HepG2 (cell line): ENCODE measurements around the gene ZCCHC3. TPM values are rescaled to one million over a fixed set of nuclear protein-coding genes. Genes with fewer than 3 reads are reported as not detected.

Source experiments
- ARNT2 ChIP-seq: sonication (generic); formaldehyde crosslinking; IDR thresholded peaks from 2 replicates; pipeline ENCODE4 v1.8.0; 2022; ENCODE audit warnings: mild to moderate bottlenecking, low read depth, missing genetic modification reagents, moderate library complexity
- ETV5 ChIP-seq: IDR thresholded peaks from 2 replicates; pipeline ENCODE4 v1.6.1; 2018; ENCODE audit warnings: missing biosample characterization, missing genetic modification reagents, inconsistent platforms, borderline replicate concordance
- KIAA2018 ChIP-seq: sonication (generic); formaldehyde crosslinking; IDR thresholded peaks from 2 replicates; pipeline ENCODE4 v1.5.0; 2020; ENCODE audit warnings: mild to moderate bottlenecking, missing genetic modification reagents, borderline replicate concordance
- MAFK ChIP-seq, 2 experiments: IDR thresholded peaks in 1 of 2; conservative IDR thresholded peaks in 1 of 2; 2 replicates each; pipeline ENCODE4 v1.6.1; 2011; ENCODE audit warnings: improper control_type of control experiment in 2 of 2, low read length in 2 of 2
- MAZ ChIP-seq, 2 experiments: sonication (generic) in 1 of 2; formaldehyde crosslinking in 1 of 2; IDR thresholded peaks; 2 replicates each; pipeline versions ENCODE4 v1.5.0 to v1.6.1; 2012 to 2020; ENCODE audit warnings: low read depth in 2 of 2, mild to moderate bottlenecking in 2 of 2, borderline replicate concordance in 1 of 2, improper control_type of control experiment in 1 of 2, low read length in 1 of 2, missing genetic modification reagents in 1 of 2, moderate library complexity in 1 of 2
- SIN3A ChIP-seq: IDR thresholded peaks from 2 replicates; pipeline ENCODE4 v1.6.1; 2011; ENCODE audit warnings: low read depth, mild to moderate bottlenecking, control low read depth, low read length, borderline replicate concordance
- SMAD1 ChIP-seq: sonication (generic); formaldehyde crosslinking; IDR thresholded peaks from 2 replicates; pipeline ENCODE4 v1.4.0; 2020; ENCODE audit warnings: missing genetic modification reagents, low read depth, mild to moderate bottlenecking, borderline replicate concordance
- STAT6 ChIP-seq: sonication (generic); formaldehyde crosslinking; IDR thresholded peaks from 2 replicates; pipeline ENCODE4 v1.4.0; 2020; ENCODE audit warnings: missing genetic modification reagents, mild to moderate bottlenecking, borderline replicate concordance
- TBX3 ChIP-seq: fragments of 450-650 bp; IDR thresholded peaks from 2 replicates; pipeline ENCODE4 v1.6.1; 2017; ENCODE audit warnings: antibody characterized with exemption, mild to moderate bottlenecking, inconsistent platforms, borderline replicate concordance
- THYN1 ChIP-seq: sonication (generic); formaldehyde crosslinking; IDR thresholded peaks from 2 replicates; pipeline ENCODE4 v1.8.1; 2023; ENCODE audit warnings: low read depth, mild to moderate bottlenecking, moderate library complexity, missing genetic modification reagents, borderline replicate concordance
- ZNF17 ChIP-seq: sonication (generic); formaldehyde crosslinking; IDR thresholded peaks from 2 replicates; pipeline ENCODE4 v1.5.0; 2020; ENCODE audit warnings: mild to moderate bottlenecking, missing genetic modification reagents
- ZNF253 ChIP-seq: sonication (generic); formaldehyde crosslinking; IDR thresholded peaks from 2 replicates; pipeline ENCODE4 v1.8.0; 2022; ENCODE audit warnings: mild to moderate bottlenecking, missing genetic modification reagents, borderline replicate concordance
- ZNF335 ChIP-seq: sonication (generic); formaldehyde crosslinking; IDR thresholded peaks from 2 replicates; pipeline ENCODE4 v1.4.0; 2020; ENCODE audit warnings: missing genetic modification reagents
- ZNF451 ChIP-seq: sonication (generic); formaldehyde crosslinking; IDR thresholded peaks from 2 replicates; pipeline ENCODE4 v1.5.0; 2020; ENCODE audit warnings: mild to moderate bottlenecking, missing genetic modification reagents
- ZNF749 ChIP-seq: sonication (generic); formaldehyde crosslinking; IDR thresholded peaks from 2 replicates; pipeline ENCODE4 v1.8.0; 2022; ENCODE audit warnings: mild to moderate bottlenecking, missing genetic modification reagents, moderate library complexity, borderline replicate concordance
- ZNF850 ChIP-seq: sonication (generic); formaldehyde crosslinking; conservative IDR thresholded peaks from 2 replicates; pipeline ENCODE4 v1.9.0; 2021; ENCODE audit warnings: mild to moderate bottlenecking, missing genetic modification reagents
- ZSCAN20 ChIP-seq: sonication (generic); formaldehyde crosslinking; IDR thresholded peaks from 2 replicates; pipeline ENCODE4 v1.4.0; 2020; ENCODE audit warnings: missing genetic modification reagents, mild to moderate bottlenecking, borderline replicate concordance
- polyA plus RNA-seq, 8 experiments: library from polyadenylated mRNA; depleted of rRNA in 3 of 8; stranded (reverse) in 7 of 8; unstranded in 1 of 8; fragments of >200 nt; fragmentation: Illumina TruSeq in 4 of 8; extraction: Trizol in 4 of 8; gene quantifications; 2 replicates each; pipeline versions ENCODE4 v1.2.1 to v1.2.3, GENCODE V29; 2011 to 2016; ENCODE audit warnings: low read depth in 4 of 8, missing spikeins in 1 of 8, mixed read lengths in 1 of 8; ENCODE audit not compliant: insufficient read depth in 1 of 8
- total RNA-seq, 5 experiments: library from RNA; depleted of rRNA; stranded (reverse); fragments of >200 nt; fragmentation: Illumina TruSeq; extraction: Trizol; gene quantifications; 2 replicates each; pipeline ENCODE4 v1.2.3, GENCODE V29; 2016; ENCODE audit warnings: low read depth in 1 of 5

ZCCHC3 gene
- total and polyA plus RNA-seq, 2 of the 13 experiments (the other 11 are each of a cell fraction or from before 2014, with no cell fraction given) = 46.6 to 63.0 TPM

DNA sequence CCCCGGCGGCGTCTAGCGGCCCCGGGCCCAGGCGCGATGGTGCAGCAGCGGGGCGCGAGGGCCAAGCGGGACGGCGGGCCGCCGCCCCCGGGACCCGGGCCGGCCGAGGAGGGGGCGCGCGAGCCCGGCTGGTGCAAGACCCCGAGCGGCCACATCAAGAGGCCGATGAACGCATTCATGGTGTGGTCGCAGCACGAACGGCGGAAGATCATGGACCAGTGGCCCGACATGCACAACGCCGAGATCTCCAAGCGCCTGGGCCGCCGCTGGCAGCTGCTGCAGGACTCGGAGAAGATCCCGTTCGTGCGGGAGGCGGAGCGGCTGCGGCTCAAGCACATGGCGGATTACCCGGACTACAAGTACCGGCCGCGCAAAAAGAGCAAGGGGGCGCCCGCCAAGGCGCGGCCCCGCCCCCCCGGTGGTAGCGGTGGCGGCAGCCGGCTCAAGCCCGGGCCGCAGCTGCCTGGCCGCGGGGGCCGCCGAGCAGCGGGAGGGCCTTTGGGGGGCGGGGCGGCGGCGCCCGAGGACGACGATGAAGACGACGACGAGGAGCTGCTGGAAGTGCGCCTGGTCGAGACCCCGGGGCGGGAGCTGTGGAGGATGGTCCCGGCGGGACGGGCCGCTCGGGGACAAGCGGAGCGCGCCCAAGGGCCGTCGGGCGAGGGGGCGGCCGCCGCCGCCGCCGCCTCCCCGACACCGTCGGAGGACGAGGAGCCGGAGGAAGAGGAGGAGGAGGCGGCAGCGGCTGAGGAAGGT lies 28.7 kb downstream of the ZCCHC3 start (continued):
- TF ChIP-seq KIAA2018 (CRISPR knock-in tag) (0 out of 2 replicates have a peak, but pooled peaks have one; percentile 26), THYN1 (CRISPR knock-in tag) (no peak), MAZ (IDR thresholded peaks at IDR 0.05; ENCODE audit: borderline replicate concordance, low read depth, low read length) (no peak), MAZ (CRISPR knock-in tag; IDR thresholded peaks at IDR 0.05; ENCODE audit: low read depth) (no peak; the same call in none of the 2 replicates), SMAD1 (CRISPR knock-in tag) (no peak), MAFK (conservative IDR thresholded peaks at IDR 0.05 in 1 of 2, IDR thresholded peaks at IDR 0.05 in 1 of 2; ENCODE audit: low read length in 2 of 2) (no peak), ARNT2 (peak; percentile 4; the same call in 1 of the 2 replicates), ZNF253 (no peak), ZNF451 (CRISPR knock-in tag) (no peak; the same call in 1 of the 2 replicates), ZNF749 (CRISPR knock-in tag) (peak; percentile 66; the same call in 1 of the 2 replicates), ZNF17 (CRISPR knock-in tag) (no peak), ZSCAN20 (CRISPR knock-in tag) (no peak), TBX3 (no peak), ZNF850 (CRISPR knock-in tag) (no peak), ETV5 (CRISPR knock-in tag) (no peak), SIN3A (peak; percentile 15; the same call in 1 of the 2 replicates), STAT6 (CRISPR knock-in tag) (no peak), ZNF335 (no peak)
